K562 (cell line): ENCODE data around the gene CARS2. TPM values are rescaled to one million over a fixed set of nuclear protein-coding genes. Genes with fewer than 3 reads are reported as not detected.

Experiments used
- GABPB1 ChIP-seq: sonication (generic); formaldehyde crosslinking; IDR thresholded peaks from 2 replicates; pipeline ENCODE4 v1.8.0; 2022; ENCODE audit warnings: mild to moderate bottlenecking, missing genetic modification reagents
- HCFC1 ChIP-seq: IDR thresholded peaks from 2 replicates; pipeline ENCODE4 v1.6.1; 2012; ENCODE audit warnings: low read depth, low read length, improper control_type of control experiment
- MAZ ChIP-seq, 2 experiments: fragments of 450-650 bp in 1 of 2; sonication (generic) in 1 of 2; formaldehyde crosslinking; IDR thresholded peaks in 1 of 2; conservative IDR thresholded peaks in 1 of 2; 2 replicates each; pipeline versions ENCODE4 v1.4.0 to v1.5.0; 2020; ENCODE audit warnings: mild to moderate bottlenecking in 1 of 2, missing genetic modification reagents in 1 of 2
- NFATC3 ChIP-seq: fragments of 450-650 bp; IDR thresholded peaks from 2 replicates; pipeline ENCODE4 v1.6.1; 2017; ENCODE audit warnings: mild to moderate bottlenecking
- NFE2L1 ChIP-seq: fragments of 450-650 bp; IDR thresholded peaks from 2 replicates; pipeline ENCODE4 v1.6.1; 2016; ENCODE audit warnings: missing genetic modification characterization, low read depth, mild to moderate bottlenecking, missing compliant biosample characterization, moderate library complexity, borderline replicate concordance
- NR2F6 ChIP-seq: fragments of 450-650 bp; formaldehyde crosslinking; IDR thresholded peaks from 2 replicates; pipeline ENCODE4 v1.4.0; 2020; ENCODE audit warnings: mild to moderate bottlenecking
- PTBP1 ChIP-seq: fragments of 200-400 bp; formaldehyde crosslinking; IDR thresholded peaks from 2 replicates; pipeline ENCODE4 v1.6.1; 2017; ENCODE audit warnings: low read depth, low read length
- SMARCE1 ChIP-seq: fragments of 450-650 bp; IDR thresholded peaks from 2 replicates; pipeline ENCODE4 v1.7.1; 2016; ENCODE audit warnings: mild to moderate bottlenecking
- U2AF2 ChIP-seq: fragments of 200-400 bp; formaldehyde crosslinking; optimal IDR thresholded peaks from 2 replicates; pipeline ENCODE3; 2017; ENCODE audit warnings: low read depth, mild to moderate bottlenecking, low read length
- ZBTB17 ChIP-seq: fragments of 450-650 bp; formaldehyde crosslinking; IDR thresholded peaks from 2 replicates; pipeline ENCODE4 v1.4.0; 2020; ENCODE audit warnings: mild to moderate bottlenecking
- ZKSCAN3 ChIP-seq: fragments of 250-450 bp; sonication (Bioruptor Pico); IDR thresholded peaks from 2 replicates; pipeline ENCODE4 v1.4.0; 2020
- ZNF699 ChIP-seq: fragments of 250-450 bp; sonication (Bioruptor Pico); IDR thresholded peaks from 2 replicates; pipeline ENCODE4 v1.8.0; 2021; ENCODE audit warnings: mild to moderate bottlenecking, moderate library complexity; ENCODE audit not compliant: insufficient replicate concordance
- polyA plus RNA-seq, 8 experiments: library from polyadenylated mRNA; depleted of rRNA in 4 of 8; stranded (reverse) in 5 of 8; unstranded in 3 of 8; fragments of >200 nt; fragmentation: Nextera tagmentation in 2 of 8; fragmentation: Illumina TruSeq in 1 of 8; extraction: Ambion mirVana in 2 of 8; extraction: Trizol in 1 of 8; gene quantifications; 2 replicates each; pipeline versions ENCODE4 v1.2.1 to v1.2.3, GENCODE V29; 2011 to 2014; ENCODE audit warnings: inconsistent platforms in 1 of 8, missing spikeins in 1 of 8
- total RNA-seq, 7 experiments: library from RNA; depleted of rRNA in 6 of 7; stranded (reverse); fragments of >200 nt in 6 of 7; fragmentation: Illumina TruSeq in 2 of 7; extraction: Trizol in 2 of 7; gene quantifications; 2 replicates each; pipeline versions ENCODE4 v1.2.1 to v1.2.3, GENCODE V29; 2011 to 2021; ENCODE audit warnings: low replicate concordance in 1 of 7
- TF ChIP-seq, protein P1 (sequence below): fragments of 450-650 bp; formaldehyde crosslinking; IDR thresholded peaks from 2 replicates; pipeline ENCODE4 v1.4.0; 2020; ENCODE audit warnings: mild to moderate bottlenecking, moderate library complexity
- TF ChIP-seq, protein P2 (sequence below), 2 experiments: fragments of 450-650 bp in 1 of 2; IDR thresholded peaks; 2 replicates each; pipeline ENCODE4 v1.6.1; 2011 to 2017; ENCODE audit warnings: low read depth in 2 of 2, antibody characterized with exemption in 1 of 2, borderline replicate concordance in 1 of 2, low read length in 1 of 2, mild to moderate bottlenecking in 1 of 2, mixed read lengths in 1 of 2; ENCODE audit not compliant: control insufficient read depth in 1 of 2
- TF ChIP-seq, protein P3 (sequence below), 2 experiments: IDR thresholded peaks; 2 replicates each; pipeline ENCODE4 v1.6.1; 2012; ENCODE audit warnings: improper control_type of control experiment in 2 of 2, low read depth in 2 of 2, low read length in 2 of 2, borderline replicate concordance in 1 of 2
- TF ChIP-seq, protein P4 (sequence below): sonication (generic); formaldehyde crosslinking; IDR thresholded peaks from 2 replicates; pipeline ENCODE4 v1.4.0; 2020; ENCODE audit warnings: mild to moderate bottlenecking, missing genetic modification reagents
- TF ChIP-seq, protein P5 (sequence below): fragments of 450-650 bp; formaldehyde crosslinking; IDR thresholded peaks from 2 replicates; pipeline ENCODE4 v1.4.0; 2020; ENCODE audit warnings: mild to moderate bottlenecking

Gene CARS2
- total and polyA plus RNA-seq, 9 of the 15 experiments (the other 6 are each of a cell fraction or from before 2014, with no cell fraction given): 1.7 to 37.4 (median 30.5) TPM

DNA sequence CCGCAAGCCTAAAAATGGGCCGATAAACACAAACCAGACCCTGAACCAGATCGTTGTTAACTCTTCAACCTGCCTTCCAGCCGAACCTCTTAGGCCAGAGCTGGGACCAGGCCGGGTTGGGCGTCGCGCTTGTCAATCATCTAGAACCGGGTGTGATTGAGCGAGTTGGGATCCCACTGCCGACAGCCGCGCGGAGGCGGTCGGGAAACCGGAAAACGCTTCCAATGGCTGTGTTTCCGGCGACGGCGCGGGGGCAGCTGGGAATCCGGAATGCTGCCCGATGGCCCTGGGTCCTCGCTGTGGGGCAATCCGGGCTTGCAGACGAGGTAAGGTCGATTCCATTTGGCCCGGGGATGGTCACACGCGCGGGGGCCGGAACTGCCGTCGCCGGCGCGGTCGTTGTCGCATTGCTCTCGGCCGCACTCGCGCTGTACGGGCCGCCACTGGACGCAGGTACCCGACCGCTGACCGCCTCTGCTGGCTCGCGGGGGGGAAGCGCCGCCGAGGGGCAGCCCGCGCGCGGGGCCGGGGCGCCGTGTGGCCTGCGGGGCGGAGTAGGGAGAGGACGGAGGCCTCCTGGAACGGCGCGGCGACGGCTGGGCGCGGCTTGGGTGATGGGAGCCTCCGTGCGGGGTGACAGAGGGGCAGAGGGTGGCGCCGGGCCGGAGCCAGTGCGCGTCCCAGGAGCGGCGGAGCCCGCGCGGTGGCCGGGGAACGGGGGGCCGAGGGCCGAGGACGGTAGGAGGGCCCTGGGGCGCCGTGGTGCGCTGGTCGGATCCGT is 90.4 kb downstream of the CARS2 start, which contains the start of gene NAXD (continued):
- TF ChIP-seq ZBTB17 (CRISPR knock-in tag): no peak
- TF ChIP-seq PTBP1: no peak
- TF ChIP-seq, protein P1, sequence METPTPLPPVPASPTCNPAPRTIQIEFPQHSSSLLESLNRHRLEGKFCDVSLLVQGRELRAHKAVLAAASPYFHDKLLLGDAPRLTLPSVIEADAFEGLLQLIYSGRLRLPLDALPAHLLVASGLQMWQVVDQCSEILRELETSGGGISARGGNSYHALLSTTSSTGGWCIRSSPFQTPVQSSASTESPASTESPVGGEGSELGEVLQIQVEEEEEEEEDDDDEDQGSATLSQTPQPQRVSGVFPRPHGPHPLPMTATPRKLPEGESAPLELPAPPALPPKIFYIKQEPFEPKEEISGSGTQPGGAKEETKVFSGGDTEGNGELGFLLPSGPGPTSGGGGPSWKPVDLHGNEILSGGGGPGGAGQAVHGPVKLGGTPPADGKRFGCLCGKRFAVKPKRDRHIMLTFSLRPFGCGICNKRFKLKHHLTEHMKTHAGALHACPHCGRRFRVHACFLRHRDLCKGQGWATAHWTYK: no peak
- TF ChIP-seq, protein P2, sequence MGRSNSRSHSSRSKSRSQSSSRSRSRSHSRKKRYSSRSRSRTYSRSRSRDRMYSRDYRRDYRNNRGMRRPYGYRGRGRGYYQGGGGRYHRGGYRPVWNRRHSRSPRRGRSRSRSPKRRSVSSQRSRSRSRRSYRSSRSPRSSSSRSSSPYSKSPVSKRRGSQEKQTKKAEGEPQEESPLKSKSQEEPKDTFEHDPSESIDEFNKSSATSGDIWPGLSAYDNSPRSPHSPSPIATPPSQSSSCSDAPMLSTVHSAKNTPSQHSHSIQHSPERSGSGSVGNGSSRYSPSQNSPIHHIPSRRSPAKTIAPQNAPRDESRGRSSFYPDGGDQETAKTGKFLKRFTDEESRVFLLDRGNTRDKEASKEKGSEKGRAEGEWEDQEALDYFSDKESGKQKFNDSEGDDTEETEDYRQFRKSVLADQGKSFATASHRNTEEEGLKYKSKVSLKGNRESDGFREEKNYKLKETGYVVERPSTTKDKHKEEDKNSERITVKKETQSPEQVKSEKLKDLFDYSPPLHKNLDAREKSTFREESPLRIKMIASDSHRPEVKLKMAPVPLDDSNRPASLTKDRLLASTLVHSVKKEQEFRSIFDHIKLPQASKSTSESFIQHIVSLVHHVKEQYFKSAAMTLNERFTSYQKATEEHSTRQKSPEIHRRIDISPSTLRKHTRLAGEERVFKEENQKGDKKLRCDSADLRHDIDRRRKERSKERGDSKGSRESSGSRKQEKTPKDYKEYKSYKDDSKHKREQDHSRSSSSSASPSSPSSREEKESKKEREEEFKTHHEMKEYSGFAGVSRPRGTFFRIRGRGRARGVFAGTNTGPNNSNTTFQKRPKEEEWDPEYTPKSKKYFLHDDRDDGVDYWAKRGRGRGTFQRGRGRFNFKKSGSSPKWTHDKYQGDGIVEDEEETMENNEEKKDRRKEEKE (IDR thresholded peaks at IDR 0.05; ENCODE audit: borderline replicate concordance in 1 of 2, control insufficient read depth in 1 of 2, low read depth in 2 of 2, low read length in 1 of 2): no peak
- TF ChIP-seq, protein P3, sequence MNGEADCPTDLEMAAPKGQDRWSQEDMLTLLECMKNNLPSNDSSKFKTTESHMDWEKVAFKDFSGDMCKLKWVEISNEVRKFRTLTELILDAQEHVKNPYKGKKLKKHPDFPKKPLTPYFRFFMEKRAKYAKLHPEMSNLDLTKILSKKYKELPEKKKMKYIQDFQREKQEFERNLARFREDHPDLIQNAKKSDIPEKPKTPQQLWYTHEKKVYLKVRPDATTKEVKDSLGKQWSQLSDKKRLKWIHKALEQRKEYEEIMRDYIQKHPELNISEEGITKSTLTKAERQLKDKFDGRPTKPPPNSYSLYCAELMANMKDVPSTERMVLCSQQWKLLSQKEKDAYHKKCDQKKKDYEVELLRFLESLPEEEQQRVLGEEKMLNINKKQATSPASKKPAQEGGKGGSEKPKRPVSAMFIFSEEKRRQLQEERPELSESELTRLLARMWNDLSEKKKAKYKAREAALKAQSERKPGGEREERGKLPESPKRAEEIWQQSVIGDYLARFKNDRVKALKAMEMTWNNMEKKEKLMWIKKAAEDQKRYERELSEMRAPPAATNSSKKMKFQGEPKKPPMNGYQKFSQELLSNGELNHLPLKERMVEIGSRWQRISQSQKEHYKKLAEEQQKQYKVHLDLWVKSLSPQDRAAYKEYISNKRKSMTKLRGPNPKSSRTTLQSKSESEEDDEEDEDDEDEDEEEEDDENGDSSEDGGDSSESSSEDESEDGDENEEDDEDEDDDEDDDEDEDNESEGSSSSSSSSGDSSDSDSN (IDR thresholded peaks at IDR 0.05; ENCODE audit: borderline replicate concordance in 1 of 2, low read depth in 2 of 2, low read length in 2 of 2): peak; percentile 57 to 78; a peak in 1 of 4 replicates
- TF ChIP-seq GABPB1 (CRISPR knock-in tag): peak; percentile 90
- TF ChIP-seq ZKSCAN3: no peak
- TF ChIP-seq ZNF699: no peak
- TF ChIP-seq NFE2L1: no peak
- TF ChIP-seq HCFC1: peak; percentile 66
- TF ChIP-seq NFATC3: no peak
- TF ChIP-seq NR2F6 (CRISPR knock-in tag): no peak
- TF ChIP-seq U2AF2: no peak
- TF ChIP-seq SMARCE1: no peak
- TF ChIP-seq, protein P4, sequence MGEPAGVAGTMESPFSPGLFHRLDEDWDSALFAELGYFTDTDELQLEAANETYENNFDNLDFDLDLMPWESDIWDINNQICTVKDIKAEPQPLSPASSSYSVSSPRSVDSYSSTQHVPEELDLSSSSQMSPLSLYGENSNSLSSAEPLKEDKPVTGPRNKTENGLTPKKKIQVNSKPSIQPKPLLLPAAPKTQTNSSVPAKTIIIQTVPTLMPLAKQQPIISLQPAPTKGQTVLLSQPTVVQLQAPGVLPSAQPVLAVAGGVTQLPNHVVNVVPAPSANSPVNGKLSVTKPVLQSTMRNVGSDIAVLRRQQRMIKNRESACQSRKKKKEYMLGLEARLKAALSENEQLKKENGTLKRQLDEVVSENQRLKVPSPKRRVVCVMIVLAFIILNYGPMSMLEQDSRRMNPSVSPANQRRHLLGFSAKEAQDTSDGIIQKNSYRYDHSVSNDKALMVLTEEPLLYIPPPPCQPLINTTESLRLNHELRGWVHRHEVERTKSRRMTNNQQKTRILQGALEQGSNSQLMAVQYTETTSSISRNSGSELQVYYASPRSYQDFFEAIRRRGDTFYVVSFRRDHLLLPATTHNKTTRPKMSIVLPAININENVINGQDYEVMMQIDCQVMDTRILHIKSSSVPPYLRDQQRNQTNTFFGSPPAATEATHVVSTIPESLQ: no peak
- peak in 1 of 2 experiments; percentile 67; a peak in 1 of 4 replicates for TF ChIP-seq MAZ (CRISPR knock-in tag; conservative IDR thresholded peaks at IDR 0.05 in 1 of 2, IDR thresholded peaks at IDR 0.05 in 1 of 2)
- TF ChIP-seq, protein P5, sequence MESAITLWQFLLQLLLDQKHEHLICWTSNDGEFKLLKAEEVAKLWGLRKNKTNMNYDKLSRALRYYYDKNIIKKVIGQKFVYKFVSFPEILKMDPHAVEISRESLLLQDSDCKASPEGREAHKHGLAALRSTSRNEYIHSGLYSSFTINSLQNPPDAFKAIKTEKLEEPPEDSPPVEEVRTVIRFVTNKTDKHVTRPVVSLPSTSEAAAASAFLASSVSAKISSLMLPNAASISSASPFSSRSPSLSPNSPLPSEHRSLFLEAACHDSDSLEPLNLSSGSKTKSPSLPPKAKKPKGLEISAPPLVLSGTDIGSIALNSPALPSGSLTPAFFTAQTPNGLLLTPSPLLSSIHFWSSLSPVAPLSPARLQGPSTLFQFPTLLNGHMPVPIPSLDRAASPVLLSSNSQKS (CRISPR knock-in tag): no peak
